K562 (cell line): Measurements from ENCODE around the gene UBN2. TPM values are rescaled to one million over a fixed set of nuclear protein-coding genes. Genes with fewer than 3 reads are reported as not detected.

Experiments
- CSDE1 ChIP-seq, 2 experiments: fragments of 450-650 bp; IDR thresholded peaks; 2 replicates each; pipeline ENCODE4 v1.6.1; 2016; ENCODE audit warnings: mild to moderate bottlenecking in 1 of 2
- ELF4 ChIP-seq: fragments of 450-650 bp; formaldehyde crosslinking; IDR thresholded peaks from 2 replicates; pipeline ENCODE4 v1.4.0; 2022; ENCODE audit warnings: missing genetic modification characterization
- FIP1L1 ChIP-seq: fragments of 200-400 bp; formaldehyde crosslinking; IDR thresholded peaks from 2 replicates; pipeline ENCODE4 v1.6.1; 2018; ENCODE audit warnings: mild to moderate bottlenecking, low read depth, low read length; ENCODE audit not compliant: poor library complexity, severe bottlenecking
- GTF2E2 ChIP-seq: fragments of 200-800 bp; sonication (Bioruptor generic); IDR thresholded peaks from 2 replicates; pipeline ENCODE4 v1.6.1; 2016; ENCODE audit warnings: missing genetic modification characterization, missing compliant biosample characterization
- HDGF ChIP-seq: fragments of 450-650 bp; IDR thresholded peaks from 2 replicates; pipeline ENCODE4 v1.6.1; 2016
- NCOA4 ChIP-seq: fragments of 450-650 bp; IDR thresholded peaks from 2 replicates; pipeline ENCODE4 v1.6.1; 2018; ENCODE audit warnings: mild to moderate bottlenecking; ENCODE audit not compliant: partially characterized antibody
- PML ChIP-seq: IDR thresholded peaks from 2 replicates; pipeline ENCODE4 v1.6.1; 2012; ENCODE audit warnings: low read length, inconsistent platforms
- POLR3G ChIP-seq: IDR thresholded peaks from 2 replicates; pipeline ENCODE4 v1.6.1; 2011; ENCODE audit not compliant: insufficient read length, insufficient replicate concordance; ENCODE audit errors: extremely low read depth
- ZNF174 ChIP-seq: fragments of 250-450 bp; sonication (Bioruptor Pico); IDR thresholded peaks from 2 replicates; pipeline ENCODE4 v1.4.0; 2020; ENCODE audit warnings: mild to moderate bottlenecking
- polyA plus RNA-seq, 8 experiments: library from polyadenylated mRNA; depleted of rRNA in 4 of 8; stranded (reverse) in 5 of 8; unstranded in 3 of 8; fragments of >200 nt; fragmentation: Nextera tagmentation in 2 of 8; fragmentation: Illumina TruSeq in 1 of 8; extraction: Ambion mirVana in 2 of 8; extraction: Trizol in 1 of 8; gene quantifications; 2 replicates each; pipeline versions ENCODE4 v1.2.1 to v1.2.3, GENCODE V29; 2011 to 2014; ENCODE audit warnings: inconsistent platforms in 1 of 8, missing spikeins in 1 of 8
- total RNA-seq, 7 experiments: library from RNA; depleted of rRNA in 6 of 7; stranded (reverse); fragments of >200 nt in 6 of 7; fragmentation: Illumina TruSeq in 2 of 7; extraction: Trizol in 2 of 7; gene quantifications; 2 replicates each; pipeline versions ENCODE4 v1.2.1 to v1.2.3, GENCODE V29; 2011 to 2021; ENCODE audit warnings: low replicate concordance in 1 of 7
- TF ChIP-seq, protein P1 (sequence below): fragments of 450-650 bp; IDR thresholded peaks from 2 replicates; pipeline ENCODE4 v1.6.1; 2017; ENCODE audit warnings: antibody characterized with exemption
- TF ChIP-seq, protein P2 (sequence below): fragments of 250-450 bp; sonication (Bioruptor Pico); IDR thresholded peaks from 2 replicates; pipeline ENCODE4 v1.8.0; 2021; ENCODE audit warnings: borderline replicate concordance, mild to moderate bottlenecking, moderate library complexity; ENCODE audit not compliant: poor library complexity, severe bottlenecking
- TF ChIP-seq, protein P3 (sequence below), 2 experiments: fragments of 450-650 bp; IDR thresholded peaks; 2 replicates each; pipeline ENCODE4 v1.6.1; 2018; ENCODE audit warnings: mild to moderate bottlenecking in 2 of 2, low read depth in 1 of 2; ENCODE audit not compliant: partially characterized antibody in 2 of 2

Gene UBN2
- total and polyA plus RNA-seq, 9 of the 15 experiments (the other 6 are each of a cell fraction or from before 2014, with no cell fraction given): 1.2 to 19.5 (median 9.9) TPM

DNA sequence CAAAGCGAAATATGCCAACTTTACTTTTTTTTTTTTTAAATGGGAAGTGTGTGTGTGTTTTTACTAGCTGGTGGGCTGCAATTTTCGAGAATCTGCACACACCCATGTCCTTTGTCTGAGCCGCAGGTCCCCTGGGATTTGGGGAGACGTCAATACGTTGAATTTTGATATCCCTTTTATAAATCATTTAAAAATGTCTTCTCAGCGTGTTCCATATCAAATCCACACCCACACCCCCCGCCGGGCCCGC is 109.7 kb downstream of the UBN2 start (continued):
- TF ChIP-seq, protein P1, sequence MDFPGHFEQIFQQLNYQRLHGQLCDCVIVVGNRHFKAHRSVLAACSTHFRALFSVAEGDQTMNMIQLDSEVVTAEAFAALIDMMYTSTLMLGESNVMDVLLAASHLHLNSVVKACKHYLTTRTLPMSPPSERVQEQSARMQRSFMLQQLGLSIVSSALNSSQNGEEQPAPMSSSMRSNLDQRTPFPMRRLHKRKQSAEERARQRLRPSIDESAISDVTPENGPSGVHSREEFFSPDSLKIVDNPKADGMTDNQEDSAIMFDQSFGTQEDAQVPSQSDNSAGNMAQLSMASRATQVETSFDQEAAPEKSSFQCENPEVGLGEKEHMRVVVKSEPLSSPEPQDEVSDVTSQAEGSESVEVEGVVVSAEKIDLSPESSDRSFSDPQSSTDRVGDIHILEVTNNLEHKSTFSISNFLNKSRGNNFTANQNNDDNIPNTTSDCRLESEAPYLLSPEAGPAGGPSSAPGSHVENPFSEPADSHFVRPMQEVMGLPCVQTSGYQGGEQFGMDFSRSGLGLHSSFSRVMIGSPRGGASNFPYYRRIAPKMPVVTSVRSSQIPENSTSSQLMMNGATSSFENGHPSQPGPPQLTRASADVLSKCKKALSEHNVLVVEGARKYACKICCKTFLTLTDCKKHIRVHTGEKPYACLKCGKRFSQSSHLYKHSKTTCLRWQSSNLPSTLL: no peak
- TF ChIP-seq HDGF (no peak), ZNF174 (CRISPR knock-in tag) (no peak), GTF2E2 (tag) (0 out of 2 replicates have a peak, but pooled peaks have one; percentile 95), CSDE1 (IDR thresholded peaks at IDR 0.05) (no peak), PML (no peak), FIP1L1 (no peak), ELF4 (CRISPR knock-in tag) (no peak), NCOA4 (no peak), POLR3G (no peak)
- TF ChIP-seq, protein P2, sequence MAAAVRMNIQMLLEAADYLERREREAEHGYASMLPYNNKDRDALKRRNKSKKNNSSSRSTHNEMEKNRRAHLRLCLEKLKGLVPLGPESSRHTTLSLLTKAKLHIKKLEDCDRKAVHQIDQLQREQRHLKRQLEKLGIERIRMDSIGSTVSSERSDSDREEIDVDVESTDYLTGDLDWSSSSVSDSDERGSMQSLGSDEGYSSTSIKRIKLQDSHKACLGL (CRISPR knock-in tag): no peak
- TF ChIP-seq, protein P3, sequence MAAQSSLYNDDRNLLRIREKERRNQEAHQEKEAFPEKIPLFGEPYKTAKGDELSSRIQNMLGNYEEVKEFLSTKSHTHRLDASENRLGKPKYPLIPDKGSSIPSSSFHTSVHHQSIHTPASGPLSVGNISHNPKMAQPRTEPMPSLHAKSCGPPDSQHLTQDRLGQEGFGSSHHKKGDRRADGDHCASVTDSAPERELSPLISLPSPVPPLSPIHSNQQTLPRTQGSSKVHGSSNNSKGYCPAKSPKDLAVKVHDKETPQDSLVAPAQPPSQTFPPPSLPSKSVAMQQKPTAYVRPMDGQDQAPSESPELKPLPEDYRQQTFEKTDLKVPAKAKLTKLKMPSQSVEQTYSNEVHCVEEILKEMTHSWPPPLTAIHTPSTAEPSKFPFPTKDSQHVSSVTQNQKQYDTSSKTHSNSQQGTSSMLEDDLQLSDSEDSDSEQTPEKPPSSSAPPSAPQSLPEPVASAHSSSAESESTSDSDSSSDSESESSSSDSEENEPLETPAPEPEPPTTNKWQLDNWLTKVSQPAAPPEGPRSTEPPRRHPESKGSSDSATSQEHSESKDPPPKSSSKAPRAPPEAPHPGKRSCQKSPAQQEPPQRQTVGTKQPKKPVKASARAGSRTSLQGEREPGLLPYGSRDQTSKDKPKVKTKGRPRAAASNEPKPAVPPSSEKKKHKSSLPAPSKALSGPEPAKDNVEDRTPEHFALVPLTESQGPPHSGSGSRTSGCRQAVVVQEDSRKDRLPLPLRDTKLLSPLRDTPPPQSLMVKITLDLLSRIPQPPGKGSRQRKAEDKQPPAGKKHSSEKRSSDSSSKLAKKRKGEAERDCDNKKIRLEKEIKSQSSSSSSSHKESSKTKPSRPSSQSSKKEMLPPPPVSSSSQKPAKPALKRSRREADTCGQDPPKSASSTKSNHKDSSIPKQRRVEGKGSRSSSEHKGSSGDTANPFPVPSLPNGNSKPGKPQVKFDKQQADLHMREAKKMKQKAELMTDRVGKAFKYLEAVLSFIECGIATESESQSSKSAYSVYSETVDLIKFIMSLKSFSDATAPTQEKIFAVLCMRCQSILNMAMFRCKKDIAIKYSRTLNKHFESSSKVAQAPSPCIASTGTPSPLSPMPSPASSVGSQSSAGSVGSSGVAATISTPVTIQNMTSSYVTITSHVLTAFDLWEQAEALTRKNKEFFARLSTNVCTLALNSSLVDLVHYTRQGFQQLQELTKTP (IDR thresholded peaks at IDR 0.05; ENCODE audit: low read depth in 1 of 2, partially characterized antibody in 2 of 2): peak; percentile 47 to 87
